ENCODE results near the gene ARHGEF33.
A peak's percentile ranks its signal among the peaks of the same experiment; 100 is the strongest.

The ARHGEF33 gene

DNA sequence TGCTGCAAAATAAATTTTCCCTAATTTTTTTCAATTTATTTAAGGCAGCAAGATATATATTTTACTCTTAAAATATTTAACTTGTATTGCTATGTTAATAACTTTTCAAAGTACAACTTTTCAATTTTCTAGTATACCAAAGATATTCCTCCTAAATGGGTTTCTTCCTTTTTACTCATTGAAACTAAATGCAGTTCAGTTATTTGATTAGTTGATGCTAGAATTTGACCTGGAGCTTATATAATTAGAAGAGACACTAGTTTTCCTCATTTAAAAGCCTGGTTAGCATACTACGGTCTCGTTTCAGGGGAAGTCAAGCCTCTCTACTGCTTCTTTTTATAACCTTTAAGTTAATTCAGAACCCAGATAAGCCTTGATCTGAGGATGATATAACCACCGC is at the start of gene ARHGEF33:
ARHGEF33 (plus strand) TSS at position 301 of the 400 bp plus-strand sequence. CDS start 29,573 bp downstream, outside the sequence.
- DNase-seq: no peak
- intact Hi-C loops (cut with DNase I): no loop called here

DNA sequence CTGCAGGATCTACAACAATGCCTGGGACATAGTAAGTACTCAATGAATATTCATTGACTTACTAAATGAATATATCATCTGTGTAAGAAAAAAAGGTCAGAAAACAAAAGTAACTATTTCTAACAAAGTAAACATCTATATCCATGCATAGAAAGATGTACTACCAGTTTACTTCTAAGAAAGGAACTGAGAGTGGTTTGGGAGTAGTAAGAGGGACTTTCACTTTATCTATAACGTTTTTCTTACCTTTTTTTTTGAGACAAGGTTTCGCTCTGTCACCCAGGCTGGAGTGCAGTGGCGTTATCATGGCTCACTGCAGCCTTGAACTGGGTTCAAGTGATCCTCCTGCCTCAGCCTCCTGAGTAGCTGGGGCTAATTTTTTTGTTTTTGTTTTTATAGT is 39.6 kb upstream of the ARHGEF33 start:
- DNase-seq: no peak
- intact Hi-C loops (cut with DNase I): no loop called here

DNA sequence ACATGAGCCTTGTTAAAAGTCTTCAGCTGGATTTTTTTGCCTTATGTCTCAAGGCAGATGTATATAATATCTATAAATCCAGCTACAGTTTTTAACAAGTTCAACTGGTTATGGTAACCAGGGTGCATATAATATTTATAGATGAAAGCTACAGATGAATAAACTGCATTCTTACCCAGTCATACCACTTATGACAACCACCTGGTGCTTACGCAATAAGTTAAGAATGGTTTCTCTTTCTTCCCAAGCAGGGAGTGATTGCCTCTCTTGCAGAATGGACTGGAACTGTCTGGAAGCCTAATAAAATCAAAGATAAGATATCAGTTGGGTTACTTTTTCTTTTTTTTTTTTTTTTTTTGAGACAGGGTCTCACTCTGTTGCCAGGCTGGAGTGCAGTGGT is 33.5 kb upstream of the ARHGEF33 start:
- no peak for DNase-seq
- intact Hi-C loops (cut with DNase I): no loop called here

DNA sequence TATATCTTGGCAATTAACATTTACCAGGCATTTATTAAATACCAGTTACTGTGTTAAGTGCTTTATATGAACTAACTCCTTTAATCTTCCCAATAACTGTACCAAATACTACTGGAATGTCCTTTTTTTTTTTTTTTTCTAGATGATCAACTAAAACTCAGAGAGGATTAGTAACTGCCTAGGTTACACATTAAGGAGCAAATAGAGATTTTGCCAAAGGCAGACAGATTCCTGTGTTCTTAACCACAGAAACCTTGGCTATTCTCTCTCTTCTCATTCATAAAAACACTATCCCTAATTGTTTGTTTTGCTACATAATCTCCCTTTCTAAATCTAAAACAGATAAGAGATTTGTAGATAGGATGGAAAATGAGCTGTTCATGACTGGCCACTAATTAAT is 27.2 kb upstream of the ARHGEF33 start:
- DNase-seq: no peak
- intact Hi-C loops (cut with DNase I): no loop called here

DNA sequence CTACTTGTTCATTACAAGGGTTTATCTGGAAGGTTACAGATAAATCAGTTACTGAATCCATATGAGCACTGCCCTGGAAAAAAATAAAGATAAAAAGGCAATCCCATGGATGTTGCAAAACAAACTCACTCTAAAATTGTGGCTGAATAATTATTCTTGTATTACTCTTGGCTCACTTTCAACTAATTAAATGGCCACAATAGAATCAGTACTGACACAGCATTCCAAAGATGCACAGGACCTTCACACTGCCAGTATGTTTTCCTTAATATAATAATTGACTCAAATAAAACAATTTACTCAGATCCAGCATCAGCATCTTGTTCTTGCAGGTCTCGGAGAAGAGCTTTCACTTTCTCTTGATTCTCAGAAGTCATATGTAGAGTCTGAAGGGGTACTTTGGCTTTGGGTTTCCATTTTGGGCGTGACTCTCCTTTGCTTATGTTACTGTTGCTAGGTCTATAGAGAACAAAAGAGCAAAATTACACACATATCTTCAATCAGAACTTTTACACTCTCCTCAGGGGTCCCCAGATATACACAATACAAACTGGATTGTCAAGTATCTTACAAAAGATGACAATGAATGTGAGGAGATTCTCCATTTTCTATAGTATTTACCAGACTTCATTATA is 26.5 kb upstream of the ARHGEF33 start:
- no peak for DNase-seq

DNA sequence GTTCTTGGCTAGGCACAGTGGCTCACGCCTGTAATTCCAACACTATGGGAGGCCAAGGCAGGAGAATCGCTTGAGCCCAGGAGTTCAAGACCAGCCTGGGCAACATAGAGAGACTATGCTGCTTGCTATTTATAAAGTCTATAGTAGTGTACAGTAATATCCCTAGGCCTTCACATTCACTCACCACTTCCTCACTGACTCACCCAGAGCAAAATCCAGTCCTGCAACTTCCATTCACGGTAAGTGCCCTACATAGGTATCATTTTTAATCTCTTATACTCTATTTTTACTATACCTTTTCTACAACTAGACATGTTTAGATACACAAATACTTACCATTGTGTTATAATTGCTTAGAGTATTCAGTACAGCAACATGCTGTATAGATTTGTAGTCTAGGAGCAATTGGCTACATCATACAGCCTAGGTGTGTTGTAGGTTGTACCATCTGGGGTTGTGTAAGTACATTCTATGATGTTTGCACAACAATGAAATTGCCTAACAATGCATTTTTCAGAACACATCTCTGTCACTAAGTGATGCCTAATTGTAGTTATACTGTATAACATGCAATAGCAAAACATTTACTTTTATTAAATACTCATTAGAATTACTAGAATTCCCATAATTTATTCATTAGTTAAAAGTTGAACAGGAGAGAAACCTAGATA is 22.8 kb upstream of the ARHGEF33 start:
- DNase-seq: no peak
- intact Hi-C loops (cut with DNase I): no loop called here

More for the DNA sequence above, 26.5 kb upstream of the ARHGEF33 start:
- intact Hi-C loops (cut with DNase I): no loop called here

DNA sequence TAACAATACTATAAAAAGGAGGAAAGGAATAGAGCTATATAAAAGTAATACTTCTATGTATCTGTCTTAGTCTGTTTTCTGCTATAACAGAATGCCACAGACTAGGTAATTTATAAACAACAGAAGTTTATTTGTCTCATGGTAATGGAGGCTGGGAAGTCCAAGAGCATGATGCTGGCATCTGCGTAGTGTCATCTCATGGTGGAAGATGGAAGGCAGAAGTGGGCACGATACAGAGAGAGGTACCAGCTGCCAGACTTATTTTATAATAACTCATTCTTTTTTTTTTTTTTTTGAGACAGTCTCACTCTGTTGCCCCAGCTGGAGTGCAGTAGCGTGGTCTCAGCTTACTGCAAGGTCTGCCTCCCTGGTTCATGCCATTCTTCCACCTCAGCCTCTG is 18.2 kb upstream of the ARHGEF33 start:
- DNase-seq: no peak
- intact Hi-C loops (cut with DNase I): no loop called here

DNA sequence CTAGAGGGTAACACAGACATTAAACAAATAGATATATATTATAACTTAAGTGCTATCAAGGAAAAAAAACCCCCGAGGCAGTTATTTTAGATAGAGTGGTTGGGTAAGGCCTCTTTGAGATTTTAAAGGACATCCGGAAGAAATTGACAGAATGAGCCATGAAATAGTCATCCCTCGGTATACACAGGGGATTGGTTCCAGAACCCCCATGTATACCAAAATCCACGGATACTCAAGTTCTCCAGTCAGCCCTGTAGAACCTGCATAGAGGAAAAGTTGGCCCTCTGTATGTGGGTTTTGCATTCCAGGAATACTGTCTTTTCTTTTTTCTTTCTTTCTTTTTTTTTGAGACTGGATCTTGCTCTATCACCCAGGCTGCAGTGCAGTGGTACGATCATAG is 15.9 kb upstream of the ARHGEF33 start:
- DNase-seq: no peak
- intact Hi-C loops (cut with DNase I): no loop called here

DNA sequence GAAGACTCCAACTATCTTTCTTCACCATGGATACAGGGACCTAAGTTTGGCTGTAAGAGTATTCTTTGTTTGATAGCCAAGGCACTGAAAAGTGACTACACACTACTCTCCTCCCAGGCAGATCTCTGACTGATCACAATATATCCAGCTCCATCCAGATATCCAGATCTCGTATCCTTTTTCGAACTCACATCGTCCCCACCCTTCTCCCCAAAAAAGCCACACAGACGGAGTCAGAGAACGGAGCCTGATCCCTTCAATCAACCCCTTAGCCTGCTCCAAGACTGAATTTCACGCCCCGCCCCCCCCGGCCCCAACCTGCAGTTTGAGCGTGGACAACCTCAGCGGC is 14.5 kb upstream of the ARHGEF33 start:
- DNase-seq: no peak
- intact Hi-C loops (cut with DNase I): no loop called here

DNA sequence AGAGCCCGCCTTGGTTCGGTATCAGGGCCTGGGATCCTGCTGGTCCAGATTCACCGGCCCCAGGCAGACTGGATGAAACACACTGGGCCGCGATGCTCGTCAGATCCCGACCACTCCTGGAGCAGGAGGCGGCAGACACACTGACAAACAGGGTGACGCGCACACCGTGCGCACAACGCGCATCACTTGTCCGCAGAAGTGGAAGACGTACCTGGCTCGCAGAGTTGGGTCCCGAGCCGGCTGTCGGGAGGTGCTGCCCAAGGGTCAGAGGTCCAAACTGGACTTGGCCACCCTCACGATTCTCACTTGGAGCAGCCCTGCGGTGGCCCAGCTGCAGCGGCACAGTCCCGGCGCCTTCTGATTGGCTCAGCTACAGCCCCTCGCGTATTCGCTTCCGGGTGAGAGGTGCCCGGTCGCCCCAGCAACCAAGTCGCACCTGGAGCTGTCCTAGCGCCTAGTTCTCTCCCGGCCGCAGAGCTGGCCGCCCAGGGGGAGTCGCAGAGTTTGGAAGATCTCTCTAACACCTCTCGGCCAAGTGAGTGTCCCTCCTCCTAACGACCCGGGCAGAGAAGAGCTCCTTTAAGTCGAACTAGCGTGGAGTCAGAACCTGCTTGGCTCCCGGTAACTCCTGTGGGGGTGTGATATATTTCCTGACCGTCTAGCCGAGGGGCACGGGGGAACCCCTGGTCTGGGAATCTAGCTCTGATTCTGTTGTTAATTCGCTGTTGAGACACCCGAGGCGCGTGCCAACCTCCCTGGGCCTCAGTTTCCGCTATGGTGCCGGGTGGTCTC is 13.9 kb upstream of the ARHGEF33 start, which contains the start of the genes DHX57 and MORN2:
DHX57 (minus strand) TSS at position 359 of the 792 bp plus-strand sequence. CDS start 7,529 bp downstream, outside the sequence.
MORN2 (plus strand) TSS at position 401 of the 792 bp plus-strand sequence.
- intact Hi-C loops (cut with DNase I): no loop called here
- DNase-seq: peak; percentile 82 to 98 (median 90)

DNA sequence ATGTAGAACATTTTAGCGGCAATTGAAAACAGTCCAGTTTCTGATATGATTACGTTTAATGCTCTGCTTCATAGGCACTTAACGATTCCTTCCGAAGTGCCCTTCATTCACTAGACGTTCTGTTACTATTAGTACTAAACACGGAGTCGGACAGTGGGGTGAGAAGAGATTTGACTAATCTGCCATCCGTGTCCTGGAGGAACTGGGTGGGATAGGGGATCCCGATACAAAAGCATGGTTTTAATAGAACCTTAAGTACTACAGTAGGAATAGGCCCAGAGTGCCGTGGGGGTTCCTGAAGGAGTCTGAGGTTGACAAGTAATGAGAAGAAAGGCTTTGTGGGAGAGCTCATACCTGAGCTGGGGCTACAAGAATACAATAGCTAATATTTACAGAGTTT is 13.3 kb upstream of the ARHGEF33 start:
- no peak for DNase-seq

DNA sequence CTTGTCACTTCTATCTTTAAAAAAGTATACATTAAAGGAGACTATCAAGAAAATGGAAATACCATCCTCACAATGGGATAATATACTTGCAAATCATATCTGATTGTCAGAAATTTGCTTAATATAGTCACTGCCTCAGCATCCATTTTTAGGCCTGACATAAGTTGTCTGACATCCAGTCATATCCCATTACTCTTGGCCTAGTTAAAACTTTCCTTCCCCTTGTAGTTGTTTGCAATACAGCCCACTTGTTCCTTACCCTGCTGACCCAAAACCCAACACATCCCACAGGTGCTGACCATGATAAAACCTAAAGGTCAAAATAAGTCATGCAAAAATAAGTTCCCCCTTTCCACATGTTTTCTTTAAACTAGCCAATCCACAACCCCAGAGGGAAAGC is 3.6 kb upstream of the ARHGEF33 start:
- intact Hi-C loops (cut with DNase I): no loop called here
- no peak for DNase-seq

More for the DNA sequence above, 13.3 kb upstream of the ARHGEF33 start:
- intact Hi-C loops (cut with DNase I): no loop called here

DNA sequence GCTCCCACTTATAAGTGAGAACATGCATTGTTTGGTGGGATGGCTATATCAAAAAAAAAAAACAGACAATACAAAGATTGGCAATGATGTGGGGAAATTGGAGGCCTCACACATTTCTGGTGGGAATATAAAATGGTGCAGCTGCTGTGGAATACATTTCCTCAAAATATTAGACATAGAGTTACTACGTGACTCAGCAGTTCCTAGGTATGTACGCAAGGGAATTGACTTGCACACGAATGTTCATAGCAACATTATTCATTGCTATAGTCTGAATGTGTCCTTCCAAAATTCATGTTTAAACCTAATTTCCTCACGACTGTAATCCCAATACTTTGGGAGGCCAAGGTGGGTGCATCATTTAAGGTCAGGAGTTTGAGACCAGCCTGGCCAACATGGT is 2.3 kb upstream of the ARHGEF33 start:
- intact Hi-C loops (cut with DNase I): no loop called here

DNA sequence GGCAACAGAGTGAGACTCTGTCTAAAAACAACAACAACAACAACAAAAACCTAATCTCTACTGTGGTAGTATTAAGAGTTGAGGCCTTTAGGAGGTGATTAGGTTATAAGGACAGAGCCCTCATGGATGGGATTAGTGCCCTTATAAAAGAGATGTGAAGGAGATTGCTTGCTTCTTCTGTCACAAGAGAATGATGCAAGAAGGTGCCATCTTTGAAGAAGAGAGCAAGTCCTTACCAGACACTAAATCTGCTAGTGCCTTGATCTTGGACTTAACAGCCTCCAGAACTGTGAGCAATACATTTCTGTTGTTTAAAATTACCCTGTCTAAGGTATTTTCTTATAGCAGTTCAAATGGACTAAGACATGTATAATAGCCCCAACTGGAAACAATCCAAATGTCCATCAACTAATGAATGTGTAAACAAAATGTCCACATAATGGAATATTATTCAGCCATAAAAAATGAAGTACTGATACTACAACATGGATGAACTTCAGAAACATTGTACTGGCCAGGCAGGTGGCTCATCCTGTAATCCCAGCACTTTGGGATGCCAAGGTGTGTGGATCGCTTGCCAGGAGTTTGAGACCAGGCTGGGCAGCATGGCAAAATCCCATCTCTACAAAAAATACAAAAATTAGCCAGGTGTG is 1.6 kb upstream of the ARHGEF33 start:
- intact Hi-C loops (cut with DNase I): no loop called here
- no peak for DNase-seq

More for the DNA sequence above, 2.3 kb upstream of the ARHGEF33 start:
- no peak for DNase-seq

DNA sequence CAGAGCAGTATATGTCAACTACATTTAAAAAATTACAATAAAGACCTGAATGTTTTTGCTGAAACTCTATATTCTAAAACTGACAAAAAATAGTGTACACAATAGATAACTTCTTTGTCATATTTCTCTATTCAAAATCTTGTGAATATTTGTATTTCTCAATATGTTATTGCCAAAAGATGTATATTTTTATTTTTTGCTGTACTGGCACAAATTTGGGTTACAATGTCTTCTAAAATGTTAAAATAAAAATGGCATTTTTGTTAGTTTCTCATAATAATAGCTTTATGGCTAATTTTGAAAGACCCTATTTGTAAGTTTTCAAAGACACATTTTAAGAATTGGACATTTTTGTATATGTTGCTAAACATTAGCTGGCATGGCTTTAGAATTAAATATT is 630 bp upstream of the ARHGEF33 start:
- no peak for DNase-seq
- intact Hi-C loops (cut with DNase I): no loop called here

DNA sequence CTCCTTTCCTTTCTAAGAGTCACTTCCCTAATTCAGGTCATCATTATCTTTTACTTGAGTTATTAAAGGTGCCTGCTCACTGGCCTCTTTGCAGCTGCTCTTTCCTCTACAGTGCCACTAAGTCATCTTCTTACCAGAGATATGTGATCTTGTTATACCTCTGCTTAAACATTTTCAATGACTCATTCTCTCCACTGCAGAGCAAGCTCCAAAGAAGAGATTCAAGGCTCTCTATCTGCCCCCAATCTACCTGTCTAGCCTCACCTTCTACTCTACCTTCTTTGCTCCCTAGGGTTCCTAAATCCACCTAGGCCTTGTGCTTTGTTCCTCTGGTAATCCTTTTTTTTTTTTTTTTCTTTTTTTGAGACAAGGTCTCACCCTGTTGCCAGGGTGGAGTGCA is 3.1 kb downstream of the ARHGEF33 start:
- DNase-seq: no peak
- intact Hi-C loops (cut with DNase I): no loop called here

DNA sequence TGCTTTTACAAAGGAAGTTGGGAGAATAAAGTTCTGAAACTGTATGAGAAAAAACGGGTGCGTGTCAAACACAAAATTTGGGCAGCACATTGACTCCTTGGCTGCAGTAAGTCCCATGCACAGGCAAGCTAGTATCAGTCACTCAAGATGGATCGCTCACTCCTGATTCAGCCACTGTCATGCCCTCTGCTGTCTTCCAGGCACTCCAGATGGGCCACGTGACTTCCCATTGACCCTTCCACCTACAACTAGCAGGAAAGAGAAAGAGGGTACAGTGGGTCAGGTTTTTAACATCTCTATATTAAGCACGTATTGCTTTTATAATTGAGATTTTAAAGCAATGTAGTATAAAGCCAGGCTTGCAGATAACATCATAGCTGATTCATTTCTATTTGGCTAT is 8.6 kb downstream of the ARHGEF33 start:
- DNase-seq: no peak
- intact Hi-C loops (cut with DNase I): no loop called here

DNA sequence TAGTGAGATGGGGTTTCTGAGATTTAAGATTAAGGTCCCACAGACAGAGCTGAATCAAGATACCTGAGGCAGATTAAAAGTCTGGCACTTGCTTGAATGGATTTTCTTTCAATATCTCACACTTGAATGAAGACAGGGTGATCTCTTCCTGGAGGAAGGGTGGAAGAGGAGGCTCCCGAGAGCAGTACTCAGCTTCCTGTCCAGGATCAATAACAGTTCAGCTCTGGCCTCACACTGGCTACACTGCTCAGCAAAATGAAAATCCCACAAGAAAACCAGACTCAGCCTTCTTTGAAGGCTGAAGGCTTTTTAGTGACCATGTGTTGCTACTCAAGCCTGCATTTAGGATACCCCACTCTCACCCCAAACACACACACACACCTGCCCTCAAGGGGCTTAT is 11.1 kb downstream of the ARHGEF33 start:
- no peak for DNase-seq
- intact Hi-C loops (cut with DNase I): no loop called here

DNA sequence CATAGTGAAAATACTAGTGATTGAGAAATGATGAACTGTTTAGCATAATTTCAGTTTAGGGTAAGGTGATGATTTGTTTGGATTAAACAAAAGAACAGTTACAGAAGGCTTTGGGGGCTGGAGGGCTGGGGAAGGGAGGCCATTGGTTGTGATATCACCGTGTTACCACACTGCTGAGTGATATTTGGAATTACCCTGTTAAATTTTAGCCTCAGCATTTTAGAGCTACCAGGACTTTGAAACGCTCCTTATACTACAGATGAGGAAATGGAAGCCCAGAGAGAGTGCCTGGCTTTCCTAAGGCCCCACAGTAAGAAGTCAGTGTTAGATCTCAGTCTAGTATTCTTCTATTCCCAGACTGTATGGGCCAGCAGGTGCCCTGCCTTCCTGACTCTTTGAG is 15.6 kb downstream of the ARHGEF33 start:
- no peak for DNase-seq
- intact Hi-C loops (cut with DNase I): no loop called here

DNA sequence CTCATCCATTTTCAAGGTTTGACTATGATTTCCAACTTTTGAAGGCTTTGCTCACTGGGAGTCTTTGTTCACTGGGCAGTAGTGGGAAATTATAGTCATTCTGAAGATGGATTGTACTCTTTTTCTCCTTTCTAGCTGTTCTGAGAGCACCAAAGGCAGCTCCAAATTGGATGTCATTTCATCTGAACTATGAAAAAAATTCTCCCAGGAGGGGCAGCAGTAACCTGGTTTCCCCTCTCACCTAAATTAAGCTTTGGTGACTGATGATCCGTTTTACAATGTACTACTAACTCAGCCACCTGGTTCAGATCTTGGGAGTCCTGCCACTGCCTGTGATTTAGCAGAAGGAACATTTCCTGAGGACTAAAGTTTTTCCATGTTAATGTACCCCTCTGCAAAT is 17.6 kb downstream of the ARHGEF33 start:
- intact Hi-C loops (cut with DNase I): no loop called here
- DNase-seq: no peak

Data from posterior cingulate gyrus (tissue), 11 donors.